ENCODE results near the gene COX15.

DNA sequence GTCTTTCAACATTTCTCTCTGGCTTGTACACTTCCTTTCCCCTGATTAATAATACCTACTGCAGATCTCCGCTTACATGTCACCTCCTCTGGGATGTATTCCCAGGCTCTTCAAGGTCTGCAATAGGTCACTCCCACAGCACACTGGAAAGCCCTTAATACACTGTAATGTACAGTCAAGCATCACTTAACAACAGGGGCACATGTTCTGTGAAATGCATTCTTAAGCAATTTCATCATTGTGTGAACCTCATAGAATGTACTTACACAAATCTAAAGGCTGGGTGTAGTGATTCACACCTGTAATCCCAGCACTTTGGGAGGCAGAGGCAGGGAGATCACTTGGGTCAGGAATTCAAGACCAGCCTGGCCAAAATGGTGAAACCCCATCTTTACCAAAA lies 1.9 kb downstream of the COX15 start:
- TF ChIP-seq, protein P1, sequence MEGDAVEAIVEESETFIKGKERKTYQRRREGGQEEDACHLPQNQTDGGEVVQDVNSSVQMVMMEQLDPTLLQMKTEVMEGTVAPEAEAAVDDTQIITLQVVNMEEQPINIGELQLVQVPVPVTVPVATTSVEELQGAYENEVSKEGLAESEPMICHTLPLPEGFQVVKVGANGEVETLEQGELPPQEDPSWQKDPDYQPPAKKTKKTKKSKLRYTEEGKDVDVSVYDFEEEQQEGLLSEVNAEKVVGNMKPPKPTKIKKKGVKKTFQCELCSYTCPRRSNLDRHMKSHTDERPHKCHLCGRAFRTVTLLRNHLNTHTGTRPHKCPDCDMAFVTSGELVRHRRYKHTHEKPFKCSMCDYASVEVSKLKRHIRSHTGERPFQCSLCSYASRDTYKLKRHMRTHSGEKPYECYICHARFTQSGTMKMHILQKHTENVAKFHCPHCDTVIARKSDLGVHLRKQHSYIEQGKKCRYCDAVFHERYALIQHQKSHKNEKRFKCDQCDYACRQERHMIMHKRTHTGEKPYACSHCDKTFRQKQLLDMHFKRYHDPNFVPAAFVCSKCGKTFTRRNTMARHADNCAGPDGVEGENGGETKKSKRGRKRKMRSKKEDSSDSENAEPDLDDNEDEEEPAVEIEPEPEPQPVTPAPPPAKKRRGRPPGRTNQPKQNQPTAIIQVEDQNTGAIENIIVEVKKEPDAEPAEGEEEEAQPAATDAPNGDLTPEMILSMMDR (optimal IDR thresholded peaks at IDR 0.05 in 1 of 3, IDR thresholded peaks at IDR 0.05 in 1 of 3, conservative IDR thresholded peaks at IDR 0.05 in 1 of 3; ENCODE audit: extremely low read depth in 1 of 3, insufficient read depth in 2 of 3, low read length in 3 of 3) = no peak
- TF ChIP-seq EZH2 (IDR thresholded peaks at IDR 0.05; ENCODE audit: low read length) = no peak

Measured in keratinocyte (primary cell).